ENCODE data around the gene MPC1. TPM values are rescaled to one million over a fixed set of nuclear protein-coding genes. Genes with fewer than 3 reads are reported as not detected.

Gene MPC1
- total RNA-seq, 2 donors from 2014 or later = 11.5 to 30.4 TPM

DNA sequence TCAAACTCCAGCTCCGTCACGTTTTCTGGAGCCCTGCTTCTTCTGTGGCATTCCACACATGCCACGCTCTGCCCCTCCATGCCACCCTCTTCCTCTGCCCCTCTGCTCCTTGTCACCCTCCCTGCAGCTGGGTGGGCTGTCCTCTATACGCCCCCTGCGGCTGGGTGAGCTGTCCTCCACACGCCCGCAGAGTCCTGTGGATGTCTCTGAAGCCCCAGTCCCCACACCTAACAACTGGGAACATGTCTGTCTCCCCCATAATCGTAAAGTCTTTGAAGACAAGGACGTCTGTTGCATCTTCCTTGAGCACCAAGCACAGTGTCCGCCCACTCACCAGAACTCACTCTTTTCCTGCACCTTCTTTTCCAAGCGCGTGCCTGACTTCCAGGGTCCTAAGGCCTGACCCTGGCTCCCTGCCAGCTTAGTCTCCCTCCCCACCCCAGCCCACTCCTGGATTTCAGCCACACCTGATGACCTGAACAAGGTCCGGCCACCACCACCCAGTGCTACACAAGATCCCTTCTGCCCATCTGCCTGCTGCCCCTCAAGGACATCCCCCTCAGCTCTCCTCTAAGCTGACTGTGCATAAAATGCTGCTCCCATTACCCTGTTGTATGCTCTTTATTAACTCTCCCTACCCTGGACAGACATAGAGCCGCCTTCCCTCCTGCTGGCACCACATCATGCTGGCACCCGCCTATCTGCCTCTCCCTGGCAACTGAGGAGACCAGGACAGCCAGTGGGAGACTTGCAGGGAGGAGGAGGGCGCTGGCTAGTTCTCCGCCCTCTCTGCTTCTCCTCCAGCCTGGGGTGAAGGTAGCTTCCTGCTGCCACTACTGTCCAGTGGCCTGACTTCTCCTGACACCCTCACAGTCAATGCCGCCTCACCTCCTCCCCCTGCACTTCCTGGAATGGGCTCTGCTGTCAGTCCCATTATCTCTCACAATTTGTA lies 63.8 kb downstream of the MPC1 start:
- ATAC-seq (no peak), DNase-seq (ENCODE audit: low spot score) (no peak)
- Mint-ChIP-seq H3K27ac (no peak overlapping the region), H3K27me3 (no peaks in the 10 kb centered on the region), H3K9me3 (no peaks in the 10 kb centered on the region), H3K36me3 (peaks cover 6% of the 10 kb centered on the region), H3K4me3 (no peak overlapping the region), H3K4me1 (ENCODE audit: low read depth in 2 of 2) (peaks cover 0 to 13% of the 10 kb centered on the region in 2 donors)

GRCh38 chr6:166318227-166318626 lies 64.5 kb downstream of the MPC1 start:
- ATAC-seq (no peak), DNase-seq (ENCODE audit: low spot score) (no peak)
- peaks cover 0 to 13% of the 10 kb centered on the region in 2 donors for H3K4me1 Mint-ChIP-seq (ENCODE audit: low read depth in 2 of 2)
- H3K4me3 Mint-ChIP-seq = no peak overlapping the region
- H3K27ac Mint-ChIP-seq = peak overlapping the region in 1 of 2 donors; percentile 67
- H3K9me3 Mint-ChIP-seq = no peaks in the 10 kb centered on the region
- H3K36me3 Mint-ChIP-seq = peaks cover 3% of the 10 kb centered on the region
- H3K27me3 Mint-ChIP-seq = no peaks in the 10 kb centered on the region

GRCh38 chr6:166317261-166318212 lies 65.2 kb downstream of the MPC1 start:
- Mint-ChIP-seq H3K4me3 (no peak overlapping the region), H3K9me3 (no peaks in the 10 kb centered on the region), H3K4me1 (ENCODE audit: low read depth in 2 of 2) (peaks cover 0 to 13% of the 10 kb centered on the region in 2 donors), H3K27ac (peak overlapping the region in 1 of 2 donors; percentile 67), H3K36me3 (no peaks in the 10 kb centered on the region), H3K27me3 (no peaks in the 10 kb centered on the region)
- DNase-seq (ENCODE audit: low spot score) (no peak), ATAC-seq (no peak)

GRCh38 chr6:166315436-166315835 lies 67.3 kb downstream of the MPC1 start:
- Mint-ChIP-seq H3K36me3 (no peaks in the 10 kb centered on the region), H3K27ac (no peak overlapping the region), H3K4me1 (ENCODE audit: low read depth in 2 of 2) (peaks cover 0 to 13% of the 10 kb centered on the region in 2 donors), H3K27me3 (no peaks in the 10 kb centered on the region), H3K4me3 (no peak overlapping the region), H3K9me3 (no peaks in the 10 kb centered on the region)
- ATAC-seq = no peak
- no peak for DNase-seq (ENCODE audit: low spot score)

Other genes with a start within 250 kb of the MPC1 start
- gene TBXT, start 215.1 kb downstream of the MPC1 start, total RNA-seq = not detected
- gene PRR18, start 74.5 kb downstream of the MPC1 start, total RNA-seq = not detected
- 10 to 100 TPM; 40.7 to 67.5 TPM for gene SFT2D1, start 40.4 kb downstream of the MPC1 start, total RNA-seq
- gene RAMACL, start 203.7 kb upstream of the MPC1 start, total RNA-seq = under 1 TPM; 0.21 to 0.73 TPM
- gene RPS6KA2, start 244.3 kb upstream of the MPC1 start, total RNA-seq = 1 to 10 TPM; 2.8 to 3.8 TPM

Measured in natural killer cell treated with Interleukin-12 subunit alpha and Interleukin-12 subunit beta and Interleukin-15 and Interleukin-18, amount 100 ng/mL, for 72 hours (primary cell).